GM12875 (cell line): ENCODE data around the gene BRSK1.

Source experiments
- H3K4me3 ChIP-seq: one replicate; pipeline ENCODE4 v1.5.1; 2011; ENCODE audit warnings: low read depth, low read length, control low read depth
- CTCF ChIP-seq: IDR thresholded peaks from 2 replicates; pipeline ENCODE4 v1.5.1; 2011; ENCODE audit warnings: low read depth, mild to moderate bottlenecking, control low read depth, inconsistent platforms, low read length, moderate library complexity, borderline replicate concordance; ENCODE audit not compliant: insufficient read depth

Gene BRSK1

GRCh38 chr19:55299991-55300390 is 16.2 kb downstream of the BRSK1 start:
- H3K4me3 ChIP-seq = no peak overlapping the region
- TF ChIP-seq CTCF = no peak

- no peak for TF ChIP-seq CTCF
- H3K4me3 ChIP-seq = no peak overlapping the region
Measured at GRCh38 chr19:55300886-55301458, 17.2 kb downstream of the BRSK1 start.

GRCh38 chr19:55301459-55302317 is 17.9 kb downstream of the BRSK1 start:
- peak overlapping the region; percentile 12 for H3K4me3 ChIP-seq
- TF ChIP-seq CTCF = peak; percentile 94

- H3K4me3 ChIP-seq = no peak overlapping the region
- no peak for TF ChIP-seq CTCF
Measured at GRCh38 chr19:55302318-55302703, 18.5 kb downstream of the BRSK1 start.

GRCh38 chr19:55303477-55303876 is 19.7 kb downstream of the BRSK1 start:
- TF ChIP-seq CTCF = no peak
- H3K4me3 ChIP-seq = no peak overlapping the region

GRCh38 chr19:55304279-55304978 is 20.6 kb downstream of the BRSK1 start:
- H3K4me3 ChIP-seq = no peak overlapping the region
- no peak for TF ChIP-seq CTCF
